Smooth muscle cell (in vitro differentiated cells): ENCODE results near the gene SMOC2. TPM values are rescaled to one million over a fixed set of nuclear protein-coding genes. Genes with fewer than 3 reads are reported as not detected.

Experiments
- DNase-seq: peaks from one replicate; lab custom pipeline; 2025; ENCODE audit not compliant: unreplicated experiment; lab: John Stamatoyannopoulos, UW
- H2AFZ ChIP-seq: fragments of 200-600 bp; sonication (generic); 2 replicates; pipeline ENCODE4 v1.6.0; 2016; ENCODE audit warnings: antibody characterized with exemption, low read depth, mild to moderate bottlenecking
- H3F3A ChIP-seq: fragments of 200-600 bp; sonication (generic); 2 replicates; pipeline ENCODE4 v1.6.0; 2017; ENCODE audit warnings: antibody characterized with exemption, low read depth
- H3K27ac ChIP-seq: fragments of 200-600 bp; sonication (generic); 2 replicates; pipeline ENCODE4 v1.5.1; 2016; ENCODE audit warnings: low read depth, mild to moderate bottlenecking
- H3K27me3 ChIP-seq: fragments of 200-600 bp; sonication (generic); 2 replicates; pipeline ENCODE4 v1.6.1; 2016; ENCODE audit warnings: low read depth, mild to moderate bottlenecking
- H3K36me3 ChIP-seq: fragments of 200-600 bp; sonication (generic); 2 replicates; pipeline ENCODE4 v1.5.1; 2016; ENCODE audit warnings: low read depth
- H3K4me1 ChIP-seq: fragments of 200-600 bp; sonication (generic); 2 replicates; pipeline ENCODE4 v1.5.1; 2016; ENCODE audit warnings: low read depth
- H3K4me2 ChIP-seq: fragments of 200-600 bp; sonication (generic); 2 replicates; pipeline ENCODE4 v1.6.0; 2016; ENCODE audit warnings: mild to moderate bottlenecking
- H3K4me3 ChIP-seq: fragments of 200-600 bp; sonication (generic); 2 replicates; pipeline ENCODE4 v1.5.1; 2016; ENCODE audit warnings: mild to moderate bottlenecking
- H3K79me2 ChIP-seq: fragments of 200-600 bp; sonication (generic); 2 replicates; pipeline ENCODE4 v1.6.0; 2016; ENCODE audit warnings: low read depth, mild to moderate bottlenecking
- H3K9ac ChIP-seq: fragments of 200-600 bp; sonication (generic); 2 replicates; pipeline ENCODE4 v1.6.0; 2016; ENCODE audit warnings: low read depth
- H3K9me3 ChIP-seq: fragments of 200-600 bp; sonication (generic); replicated peaks from 2 replicates; pipeline ENCODE4 v1.5.1; 2016; ENCODE audit warnings: low read depth
- H4K20me1 ChIP-seq: fragments of 200-600 bp; sonication (generic); 2 replicates; pipeline ENCODE4 v1.6.0; 2016; ENCODE audit warnings: low read depth
- CTCF ChIP-seq: fragments of 200-600 bp; sonication (generic); IDR thresholded peaks from 2 replicates; pipeline ENCODE4 v1.5.1; 2017; ENCODE audit warnings: borderline replicate concordance, mild to moderate bottlenecking, antibody characterized with exemption; ENCODE audit not compliant: insufficient read depth, poor library complexity, severe bottlenecking
- WGBS: methylation state at CpG from one replicate; pipeline ENCODE4 v1.1.7; 2016; ENCODE audit warnings: low lambda C conversion rate; 5-methylcytosine and 5-hydroxymethylcytosine counted together
- polyA plus RNA-seq: library from polyadenylated mRNA; unstranded; fragments of >200 nt; fragmentation: Nextera tagmentation; extraction: Ambion mirVana; gene quantifications from 2 replicates; pipeline ENCODE4 v1.2.1, GENCODE V29; 2016
- total RNA-seq: library from RNA; depleted of rRNA; stranded (reverse); fragments of >200 nt; gene quantifications from 2 replicates; pipeline ENCODE4 v1.2.3, GENCODE V29; 2014

The SMOC2 gene
- total and polyA plus RNA-seq, 2 experiments from 2014 or later: 0.63 to 1.2 TPM

GRCh38 chr6:168456907-168457652 lies 16.1 kb downstream of the SMOC2 start:
- no peak for DNase-seq
- Histone ChIP-seq H3K4me2 (no peak overlapping the region), H3K79me2 (no peaks in the 10 kb centered on the region), H3K27ac (no peak overlapping the region), H2AFZ (no peak overlapping the region), H3K4me3 (no peak overlapping the region), H3K4me1 (no peaks in the 10 kb centered on the region), H3K9ac (no peak overlapping the region), H3K36me3 (no peaks in the 10 kb centered on the region), H3F3A (no peaks in the 10 kb centered on the region), H3K9me3 (no peaks in the 10 kb centered on the region), H3K27me3 (no peaks in the 10 kb centered on the region), H4K20me1 (no peaks in the 10 kb centered on the region)
- 94% methylated on average over 31 of the region's 31 CpGs for WGBS
- TF ChIP-seq CTCF: no peak

- no peak for TF ChIP-seq CTCF
- WGBS: 74% methylated on average over 7 of the region's 7 CpGs
- H3F3A ChIP-seq: no peaks in the 10 kb centered on the region
- H3K9ac ChIP-seq: no peak overlapping the region
- no peaks in the 10 kb centered on the region for H3K4me1 ChIP-seq
- no peaks in the 10 kb centered on the region for H4K20me1 ChIP-seq
- no peak overlapping the region for H3K27ac ChIP-seq
- no peak overlapping the region for H3K4me3 ChIP-seq
- DNase-seq: no peak
- H2AFZ ChIP-seq: no peak overlapping the region
- no peaks in the 10 kb centered on the region for H3K36me3 ChIP-seq
- no peak overlapping the region for H3K4me2 ChIP-seq
- H3K27me3 ChIP-seq: no peaks in the 10 kb centered on the region
- no peaks in the 10 kb centered on the region for H3K9me3 ChIP-seq
- H3K79me2 ChIP-seq: no peaks in the 10 kb centered on the region
These were observed 16.6 kb downstream of the SMOC2 start for GRCh38 chr6:168457653-168457934.

- H4K20me1 ChIP-seq: no peaks in the 10 kb centered on the region
These were observed 17.1 kb downstream of the SMOC2 start for GRCh38 chr6:168458101-168458500.

More at GRCh38 chr6:168458101-168458500, 17.1 kb downstream of the SMOC2 start:
- no peaks in the 10 kb centered on the region for H3K27me3 ChIP-seq
- no peak overlapping the region for H2AFZ ChIP-seq
- no peaks in the 10 kb centered on the region for H3K9me3 ChIP-seq
- H3K4me1 ChIP-seq: no peaks in the 10 kb centered on the region
- no peak overlapping the region for H3K4me3 ChIP-seq
- H3K36me3 ChIP-seq: no peaks in the 10 kb centered on the region
- 96% methylated on average over 12 of the region's 12 CpGs for WGBS
- H3F3A ChIP-seq: no peaks in the 10 kb centered on the region
- H3K27ac ChIP-seq: no peak overlapping the region
- H3K4me2 ChIP-seq: no peak overlapping the region
- no peak for DNase-seq
- H3K79me2 ChIP-seq: no peaks in the 10 kb centered on the region
- TF ChIP-seq CTCF: no peak
- H3K9ac ChIP-seq: no peak overlapping the region
